Tibial nerve (tissue), 3 donors: ENCODE measurements around the gene EIF1AD.

Experiments
- CTCF ChIP-seq, 5 experiments: fragments of 200-600 bp in 3 of 5; fragments of 450-650 bp in 2 of 5; sonication (generic) in 3 of 5; IDR thresholded peaks; one replicate each; pipeline ENCODE4 v1.5.1; 2016 to 2019; ENCODE audit warnings: antibody characterized with exemption in 5 of 5, mild to moderate bottlenecking in 3 of 5, moderate library complexity in 2 of 5
- POLR2A ChIP-seq, 2 donors: fragments of 450-650 bp; IDR thresholded peaks; one replicate each; pipeline ENCODE4 v1.6.1; 2017; ENCODE audit warnings: antibody characterized with exemption in 2 of 2, mild to moderate bottlenecking in 2 of 2, moderate library complexity in 2 of 2

DNA sequence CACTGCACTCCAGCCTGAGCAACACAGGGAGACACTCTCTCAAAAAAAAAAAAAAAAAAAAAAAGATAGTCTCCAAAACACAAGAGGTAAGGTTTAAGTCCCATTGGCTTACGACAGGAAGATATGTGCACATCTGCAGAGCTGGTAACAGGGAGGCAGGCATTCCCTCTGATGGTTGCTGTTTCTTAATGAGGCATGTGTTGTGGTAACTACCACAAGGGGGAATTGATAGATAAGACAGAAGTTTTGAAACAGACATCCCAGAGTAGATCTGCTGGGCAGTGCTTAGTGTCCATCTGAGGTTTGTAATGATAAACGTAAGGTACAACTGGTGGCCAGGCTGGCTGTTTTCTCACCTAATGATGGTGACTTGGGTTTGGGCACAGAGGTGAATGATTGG is 4.7 kb downstream of the EIF1AD start:
- TF ChIP-seq POLR2A (IDR thresholded peaks at IDR 0.05) (no peak), CTCF (IDR thresholded peaks at IDR 0.05) (no peak)
